HCT116 (cell line): Measurements from ENCODE around the gene ACTN3. TPM values are rescaled to one million over a fixed set of nuclear protein-coding genes. Genes with fewer than 3 reads are reported as not detected.

Source experiments
- ATAC-seq: fragments of 200-7000 bp; cut with Tn5 transposase; 2 replicates; pipeline ENCODE4 v1.9.1; 2020; ENCODE audit warnings: mild to moderate bottlenecking, moderate library complexity
- BruUV-seq: library from RNA; stranded (reverse); fragments of 400-500 nt; replicated peaks from 2 replicates; lab custom pipeline; 2021; lab: Mats Ljungman, UMichigan
- CTCF ChIA-PET: fragments of 300-600 bp; sonication (Branson Sonifier 250); formaldehyde crosslinking; loops from one replicate; lab custom pipeline; 2021; ENCODE audit warnings: antibody characterized with exemption; lab: Charles Lee
- POLR2A ChIA-PET: fragments of 300-600, 350-600 bp; sonication (Branson Sonifier 250); formaldehyde crosslinking; loops from one replicate; lab custom pipeline; 2021; ENCODE audit warnings: antibody characterized with exemption; lab: Charles Lee
- RAD21 ChIA-PET, 2 experiments: fragments of 300-600 bp; sonication (Branson Sonifier 250); formaldehyde crosslinking; loops; one replicate each; lab custom pipeline; 2023; ENCODE audit warnings: low total read pairs in 2 of 2; ENCODE audit not compliant: uncharacterized antibody in 2 of 2, unreplicated experiment in 2 of 2, low non-redundant PET in 1 of 2; lab: Charles Lee
- DNase-seq: peaks from one replicate; pipeline ENCODE4 v3.0.0-alpha.2; 2010; ENCODE audit warnings: low read depth, low spot score
- H2AFZ ChIP-seq: fragments of 200-600 bp; shearing (Covaris generic), sonication (generic); 2 replicates; pipeline ENCODE4 v1.6.1; 2017; ENCODE audit warnings: low read depth, mixed run types, mixed read lengths, antibody characterized with exemption, low read length; ENCODE audit not compliant: poor library complexity, severe bottlenecking
- H3K27ac ChIP-seq: 2 replicates; pipeline ENCODE4 v1.5.1; 2012; ENCODE audit warnings: low read depth, low read length
- H3K27me3 ChIP-seq: fragments of 200-600 bp; sonication (generic); 2 replicates; pipeline ENCODE4 v1.6.1; 2016; ENCODE audit warnings: mixed run types, low read length, mixed read lengths; ENCODE audit not compliant: insufficient read depth
- H3K36me3 ChIP-seq, 2 experiments: fragments of 200-500 bp in 1 of 2; fragments of 200-600 bp in 1 of 2; sonication (Bioruptor generic) in 1 of 2; sonication (generic) in 1 of 2; 2 replicates each; pipeline versions ENCODE4 v1.5.1 to v1.6.1; 2014 to 2016; ENCODE audit warnings: low read length in 2 of 2, inconsistent platforms in 1 of 2, mixed read lengths in 1 of 2, mixed run types in 1 of 2; ENCODE audit not compliant: insufficient read depth in 2 of 2, control insufficient read depth in 1 of 2
- H3K4me1 ChIP-seq, 2 experiments: fragments of 200-600 bp in 1 of 2; sonication (generic) in 1 of 2; 2 replicates each; pipeline versions ENCODE4 v1.5.1 to v1.6.1; 2012 to 2017; ENCODE audit warnings: low read length in 2 of 2, inconsistent platforms in 1 of 2, mild to moderate bottlenecking in 1 of 2, mixed read lengths in 1 of 2, mixed run types in 1 of 2, moderate library complexity in 1 of 2; ENCODE audit not compliant: insufficient read depth in 2 of 2, control insufficient read depth in 1 of 2
- H3K4me2 ChIP-seq: fragments of 200-600 bp; sonication (generic); 2 replicates; pipeline ENCODE4 v1.6.1; 2017; ENCODE audit warnings: mixed run types, low read length, mixed read lengths
- H3K4me3 ChIP-seq, 2 experiments: fragments of 200-600 bp in 1 of 2; sonication (generic) in 1 of 2; replicated peaks in 1 of 2; 2 replicates each; pipeline ENCODE4 v1.5.1; 2011 to 2016; ENCODE audit warnings: low read length in 2 of 2, control low read depth in 1 of 2, low read depth in 1 of 2, mild to moderate bottlenecking in 1 of 2, mixed read lengths in 1 of 2, mixed run types in 1 of 2
- H3K79me2 ChIP-seq: fragments of 200-600 bp; sonication (generic); 2 replicates; pipeline ENCODE4 v1.6.1; 2017; ENCODE audit warnings: mild to moderate bottlenecking, mixed run types, low read length, moderate library complexity, mixed read lengths; ENCODE audit not compliant: insufficient read depth
- H3K9ac ChIP-seq: fragments of 200-600 bp; sonication (generic); 2 replicates; pipeline ENCODE4 v1.6.1; 2016; ENCODE audit warnings: low read length, mixed read lengths
- H3K9me2 ChIP-seq: fragments of 200-600 bp; sonication (generic), shearing (Covaris generic); 2 replicates; pipeline ENCODE4 v1.6.1; 2017; ENCODE audit warnings: mixed run types, mild to moderate bottlenecking, moderate library complexity; ENCODE audit not compliant: insufficient read depth
- H3K9me3 ChIP-seq, 2 experiments: fragments of 200-500 bp in 1 of 2; fragments of 200-600 bp in 1 of 2; sonication (Bioruptor generic) in 1 of 2; sonication (generic) in 1 of 2; 2 replicates each; pipeline ENCODE4 v1.6.1; 2014 to 2017; ENCODE audit warnings: low read length in 2 of 2, mixed read lengths in 2 of 2, inconsistent platforms in 1 of 2, low read depth in 1 of 2, mild to moderate bottlenecking in 1 of 2, mixed run types in 1 of 2, moderate library complexity in 1 of 2; ENCODE audit not compliant: control insufficient read depth in 1 of 2, insufficient read depth in 1 of 2
- H4K20me1 ChIP-seq: fragments of 200-600 bp; sonication (generic), shearing (Covaris generic); 2 replicates; pipeline ENCODE4 v1.6.1; 2017; ENCODE audit warnings: mixed run types, mild to moderate bottlenecking, moderate library complexity; ENCODE audit not compliant: insufficient read depth
- CEBPB ChIP-seq: IDR thresholded peaks from 2 replicates; pipeline ENCODE4 v1.6.1; 2012; ENCODE audit warnings: low read depth
- ELF1 ChIP-seq: IDR thresholded peaks from 2 replicates; pipeline ENCODE4 v1.6.1; 2012; ENCODE audit warnings: low read depth, borderline replicate concordance
- EZH2 ChIP-seq: fragments of 200-600 bp; sonication (generic); IDR thresholded peaks from 2 replicates; pipeline ENCODE4 v1.6.1; 2017; ENCODE audit warnings: antibody characterized with exemption, mixed run types
- EZH2phosphoT487 ChIP-seq: fragments of 200-600 bp; IDR thresholded peaks from 2 replicates; pipeline ENCODE4 v1.6.1; 2018; ENCODE audit warnings: antibody characterized with exemption, borderline replicate concordance
- FOSL1 ChIP-seq: IDR thresholded peaks from 2 replicates; pipeline ENCODE4 v1.6.1; 2012; ENCODE audit warnings: low read depth
- MAX ChIP-seq: IDR thresholded peaks from 2 replicates; pipeline ENCODE4 v1.6.1; 2012
- POLR2A ChIP-seq: IDR thresholded peaks from 2 replicates; pipeline ENCODE4 v1.7.0; 2011; ENCODE audit warnings: borderline replicate concordance; ENCODE audit not compliant: insufficient read depth, insufficient read length; ENCODE audit errors: extremely low read depth
- POLR2AphosphoS5 ChIP-seq: IDR thresholded peaks from 2 replicates; pipeline ENCODE4 v1.6.1; 2011; ENCODE audit warnings: mild to moderate bottlenecking, low read depth, low read length, moderate library complexity
- SIN3A ChIP-seq: IDR thresholded peaks from 2 replicates; pipeline ENCODE4 v1.6.1; 2012; ENCODE audit warnings: low read depth
- SRF ChIP-seq: IDR thresholded peaks from 2 replicates; pipeline ENCODE4 v1.6.1; 2012; ENCODE audit warnings: low read depth
- TCF7L2 ChIP-seq: IDR thresholded peaks from 2 replicates; pipeline ENCODE4 v1.7.0; 2011; ENCODE audit warnings: borderline replicate concordance, inconsistent platforms; ENCODE audit not compliant: insufficient read depth, insufficient read length; ENCODE audit errors: extremely low read depth
- ZBTB33 ChIP-seq: IDR thresholded peaks from 2 replicates; pipeline ENCODE4 v1.6.1; 2011; ENCODE audit warnings: mild to moderate bottlenecking, low read length, moderate library complexity; ENCODE audit not compliant: insufficient replicate concordance; ENCODE audit errors: extremely low read depth
- ZNF274 ChIP-seq: fragments of 200-500 bp; sonication (Bioruptor generic); IDR thresholded peaks from 2 replicates; pipeline ENCODE4 v1.6.1; 2014; ENCODE audit warnings: mild to moderate bottlenecking, low read depth, low read length, inconsistent platforms
- intact Hi-C: fragments of 100-400 bp; cut with micrococcal nuclease; formaldehyde crosslinking; loops from 2 replicates; pipeline ENCODE4 v1.10.0; 2022
- total RNA-seq: library from RNA; stranded (reverse); gene quantifications from one replicate; pipeline ENCODE4 v1.2.1, GENCODE V29; 2021; ENCODE audit not compliant: unreplicated experiment
- TF ChIP-seq, protein P1 (sequence below): IDR thresholded peaks from 2 replicates; pipeline ENCODE4 v1.6.1; 2012; ENCODE audit warnings: low read depth

ACTN3 gene
- total RNA-seq, 1 experiment from 2014 or later: not detected

DNA sequence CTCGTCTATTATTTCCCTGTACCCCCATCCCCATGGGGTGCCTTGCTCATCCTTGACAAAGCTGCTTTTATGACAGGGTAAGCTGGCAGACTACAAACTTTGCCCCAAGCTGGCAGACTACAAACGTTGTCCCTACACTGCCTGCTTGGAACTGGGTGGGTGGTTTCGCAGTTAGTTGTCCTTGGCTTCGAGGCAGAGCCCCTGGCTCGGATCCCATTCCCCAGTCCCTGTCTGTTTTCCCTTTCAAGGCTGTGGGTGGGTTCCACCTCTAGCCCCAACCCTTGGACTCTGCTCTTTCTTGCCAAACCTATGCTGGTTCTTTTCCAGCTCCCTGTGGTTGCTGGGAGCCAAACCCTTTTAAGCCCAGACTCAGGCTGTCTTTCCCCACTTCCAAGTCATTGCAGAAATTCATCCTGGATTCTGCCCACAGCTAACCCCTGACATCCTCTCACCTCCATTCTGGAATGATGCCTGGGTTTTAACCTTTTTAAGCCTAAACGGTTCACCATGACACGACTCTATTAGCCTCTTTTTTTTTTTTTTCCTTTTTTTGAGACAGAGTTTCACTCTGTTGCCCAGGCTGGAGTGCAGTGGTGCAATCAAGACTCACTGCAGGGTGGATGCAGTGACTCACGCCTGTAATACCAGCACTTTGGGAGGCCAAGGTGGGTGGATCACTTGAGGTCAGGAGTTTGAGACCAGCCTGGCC is 60.6 kb downstream of the ACTN3 start:
- CTCF ChIA-PET: no interaction called here
- no peak for ATAC-seq
- no peaks in the 10 kb centered on the region for H3K27me3 ChIP-seq
- H2AFZ ChIP-seq: no peak overlapping the region
- H3K4me2 ChIP-seq: no peak overlapping the region
- POLR2A ChIA-PET: interaction anchor here (0.7 kb wide), 1 partner anchor 11 kb away, joined by 3 read pairs; no protein-coding TSS in a partner anchor
- TF ChIP-seq POLR2A (no peak), FOSL1 (no peak), ZNF274 (no peak), EZH2phosphoT487 (no peak), POLR2AphosphoS5 (no peak), TCF7L2 (no peak), MAX (no peak), CEBPB (no peak), ELF1 (no peak), SRF (no peak), EZH2 (no peak), ZBTB33 (no peak), SIN3A (no peak)
- TF ChIP-seq, protein P1, sequence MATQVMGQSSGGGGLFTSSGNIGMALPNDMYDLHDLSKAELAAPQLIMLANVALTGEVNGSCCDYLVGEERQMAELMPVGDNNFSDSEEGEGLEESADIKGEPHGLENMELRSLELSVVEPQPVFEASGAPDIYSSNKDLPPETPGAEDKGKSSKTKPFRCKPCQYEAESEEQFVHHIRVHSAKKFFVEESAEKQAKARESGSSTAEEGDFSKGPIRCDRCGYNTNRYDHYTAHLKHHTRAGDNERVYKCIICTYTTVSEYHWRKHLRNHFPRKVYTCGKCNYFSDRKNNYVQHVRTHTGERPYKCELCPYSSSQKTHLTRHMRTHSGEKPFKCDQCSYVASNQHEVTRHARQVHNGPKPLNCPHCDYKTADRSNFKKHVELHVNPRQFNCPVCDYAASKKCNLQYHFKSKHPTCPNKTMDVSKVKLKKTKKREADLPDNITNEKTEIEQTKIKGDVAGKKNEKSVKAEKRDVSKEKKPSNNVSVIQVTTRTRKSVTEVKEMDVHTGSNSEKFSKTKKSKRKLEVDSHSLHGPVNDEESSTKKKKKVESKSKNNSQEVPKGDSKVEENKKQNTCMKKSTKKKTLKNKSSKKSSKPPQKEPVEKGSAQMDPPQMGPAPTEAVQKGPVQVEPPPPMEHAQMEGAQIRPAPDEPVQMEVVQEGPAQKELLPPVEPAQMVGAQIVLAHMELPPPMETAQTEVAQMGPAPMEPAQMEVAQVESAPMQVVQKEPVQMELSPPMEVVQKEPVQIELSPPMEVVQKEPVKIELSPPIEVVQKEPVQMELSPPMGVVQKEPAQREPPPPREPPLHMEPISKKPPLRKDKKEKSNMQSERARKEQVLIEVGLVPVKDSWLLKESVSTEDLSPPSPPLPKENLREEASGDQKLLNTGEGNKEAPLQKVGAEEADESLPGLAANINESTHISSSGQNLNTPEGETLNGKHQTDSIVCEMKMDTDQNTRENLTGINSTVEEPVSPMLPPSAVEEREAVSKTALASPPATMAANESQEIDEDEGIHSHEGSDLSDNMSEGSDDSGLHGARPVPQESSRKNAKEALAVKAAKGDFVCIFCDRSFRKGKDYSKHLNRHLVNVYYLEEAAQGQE: no peak
- RAD21 ChIA-PET: no interaction called here
- no peaks in the 10 kb centered on the region for H4K20me1 ChIP-seq
- no peak for DNase-seq
- H3K9ac ChIP-seq: no peak overlapping the region
- intact Hi-C loops: no loop called here
- H3K27ac ChIP-seq: peak overlapping the region; percentile 12; the same call in 1 of the 2 replicates
- no peaks in the 10 kb centered on the region for H3K9me2 ChIP-seq
- peaks cover 2 to 6% of the 10 kb centered on the region in 2 experiments; a peak in 2 of 4 replicates for H3K4me1 ChIP-seq
- H3K4me3 ChIP-seq: no peak overlapping the region
- no TSS peak for BruUV-seq
- no peaks in the 10 kb centered on the region for H3K9me3 ChIP-seq
- H3K79me2 ChIP-seq: no peaks in the 10 kb centered on the region
- no peaks in the 10 kb centered on the region; a peak in 2 of 4 replicates for H3K36me3 ChIP-seq
